H1 (cell line): ENCODE data around the gene CACNB1. TPM values are rescaled to one million over a fixed set of nuclear protein-coding genes. Genes with fewer than 3 reads are reported as not detected.

Source experiments
- CBX5 ChIP-seq: fragments of 300-800, 300-1000 bp; sonication (generic); IDR thresholded peaks from 2 replicates; pipeline ENCODE4 v1.7.1; 2016; ENCODE audit warnings: antibody characterized with exemption, low read length, low read depth
- CBX8 ChIP-seq: fragments of 300-800, 300-1000 bp; sonication (generic); IDR thresholded peaks from 2 replicates; pipeline ENCODE4 v1.7.1; 2016; ENCODE audit warnings: low read depth, low read length, borderline replicate concordance
- POLR2AphosphoS5 ChIP-seq: IDR thresholded peaks from 2 replicates; pipeline ENCODE4 v1.6.1; 2011; ENCODE audit warnings: low read depth, low read length
- SIRT6 ChIP-seq: IDR thresholded peaks from one replicate; pipeline ENCODE4 v1.7.1; 2012; ENCODE audit warnings: low read length, inconsistent platforms
- polyA plus RNA-seq, 7 experiments: library from polyadenylated mRNA; depleted of rRNA in 3 of 7; stranded (reverse) in 5 of 7; unstranded in 2 of 7; fragments of >200 nt in 5 of 7; fragments of 200-250 nt in 2 of 7; gene quantifications; 1 replicate in 5 of 7; 2 replicates in 1 of 7; 4 replicates in 1 of 7; pipeline versions ENCODE4 v1.2.1 to v1.2.3, GENCODE V29; 2011 to 2013; ENCODE audit warnings: missing spikeins in 2 of 7, mixed read lengths in 2 of 7
- total RNA-seq: library from RNA; stranded (reverse); fragmentation: NEBNext Ultra II Directional; extraction: Animal tissue kit (Norgen Biotek cat#: 25700); gene quantifications from 2 replicates; pipeline ENCODE4 v1.2.1, GENCODE V29; 2021

Gene CACNB1
- total and polyA plus RNA-seq, 2 of the 8 experiments (the other 6 are each of a cell fraction or from before 2014, with no cell fraction given), result 7.2 to 17.8 TPM

GRCh38 chr17:39236981-39237441 lies 39.5 kb upstream of the CACNB1 start (continued):
- TF ChIP-seq SIRT6, result no peak
- no peak for TF ChIP-seq CBX5
- TF ChIP-seq POLR2AphosphoS5, result no peak
- no peak for TF ChIP-seq CBX8
